A549 (cell line): Measurements from ENCODE around the gene MEGF9. TPM values are rescaled to one million over a fixed set of nuclear protein-coding genes. Genes with fewer than 3 reads are reported as not detected.

Experiments used
- ATAC-seq, 2 experiments: fragments of 200-7000 bp in 1 of 2; fragments of >200 bp in 1 of 2; cut with Nextera tagmentation in 1 of 2; cut with Tn5 transposase in 1 of 2; 3 replicates each; pipeline versions ENCODE4 v1.8.0 to v1.9.1; 2018 to 2020; ENCODE audit warnings: mild to moderate bottlenecking in 1 of 2, moderate library complexity in 1 of 2
- CTCF ChIA-PET: fragments of 300-600 bp; sonication (Branson Sonifier 250); formaldehyde crosslinking; extraction: SDS; loops from one replicate; lab custom pipeline; 2021; ENCODE audit warnings: antibody characterized with exemption, inconsistent platforms; lab: Yijun Ruan, JAX
- POLR2A ChIA-PET: fragments of 350-600 bp; formaldehyde crosslinking; extraction: SDS; loops from one replicate; lab custom pipeline; 2021; ENCODE audit warnings: antibody characterized with exemption, inconsistent platforms; lab: Yijun Ruan, JAX
- DNase-seq, 2 experiments: peaks; one replicate each; pipeline versions ENCODE4 v3.0.0 to v3.0.0-alpha.2; 2011 to 2016; ENCODE audit warnings: low read depth in 1 of 2, low spot score in 1 of 2
- FAIRE-seq: peaks from 2 replicates; lab custom pipeline; 2011; peaks lifted over from hg19 to GRCh38; lab: Jason Lieb, UNC
- H3K27ac ChIP-seq, 2 experiments: fragments of >200 bp; sonication (Bioruptor Twin); formaldehyde crosslinking; 3 replicates each; pipeline ENCODE4 v1.5.1; 2016 to 2017
- H3K4me1 ChIP-seq: fragments of >200 bp; sonication (Bioruptor Twin); formaldehyde crosslinking; 3 replicates; pipeline ENCODE4 v1.6.1; 2016
- H3K4me2 ChIP-seq: fragments of >200 bp; sonication (Bioruptor Twin); formaldehyde crosslinking; 3 replicates; pipeline ENCODE4 v1.6.1; 2016
- H3K4me3 ChIP-seq: fragments of >200 bp; sonication (Bioruptor Twin); formaldehyde crosslinking; 3 replicates; pipeline ENCODE4 v1.5.1; 2016
- H3K9me3 ChIP-seq: fragments of >200 bp; sonication (Bioruptor Twin); formaldehyde crosslinking; 3 replicates; pipeline ENCODE4 v1.6.1; 2016
- CBX2 ChIP-seq: fragments of 200-600 bp; sonication (generic); IDR thresholded peaks from 2 replicates; pipeline ENCODE4 v1.6.1; 2016; ENCODE audit warnings: low read depth, mild to moderate bottlenecking, borderline replicate concordance
- CBX8 ChIP-seq: fragments of 200-600 bp; sonication (generic); IDR thresholded peaks from 2 replicates; pipeline ENCODE4 v1.6.1; 2016
- EHF ChIP-seq: fragments of 250-450 bp; sonication (Bioruptor Pico); IDR thresholded peaks from 2 replicates; pipeline ENCODE4 v1.5.0; 2020; ENCODE audit warnings: mild to moderate bottlenecking
- EHMT2 ChIP-seq: fragments of 200-600 bp; sonication (generic); IDR thresholded peaks from 2 replicates; pipeline ENCODE4 v1.6.1; 2016; ENCODE audit warnings: antibody characterized with exemption, low read depth, mild to moderate bottlenecking, moderate library complexity
- FOSL2 ChIP-seq, 2 experiments: fragments of 450-650 bp in 1 of 2; fragments of >200 bp in 1 of 2; sonication (Bioruptor Twin) in 1 of 2; formaldehyde crosslinking; IDR thresholded peaks; 2 replicates each; pipeline versions ENCODE4 v1.5.0 to v1.6.1; 2016 to 2020; ENCODE audit warnings: mild to moderate bottlenecking in 1 of 2, moderate library complexity in 1 of 2
- GATA3 ChIP-seq: IDR thresholded peaks from 2 replicates; pipeline ENCODE4 v1.6.1; 2012; ENCODE audit warnings: borderline replicate concordance
- HDAC2 ChIP-seq: fragments of 200-600 bp; sonication (generic); IDR thresholded peaks from 2 replicates; pipeline ENCODE4 v1.6.1; 2016
- HOXA7 ChIP-seq: fragments of 250-450 bp; sonication (Bioruptor Pico); IDR thresholded peaks from 2 replicates; pipeline ENCODE4 v1.5.0; 2020; ENCODE audit warnings: mild to moderate bottlenecking, moderate library complexity
- HOXB13 ChIP-seq: fragments of 250-450 bp; sonication (Bioruptor Pico); IDR thresholded peaks from 2 replicates; pipeline ENCODE4 v1.5.0; 2020; ENCODE audit warnings: low read depth, mild to moderate bottlenecking, moderate library complexity
- JUNB ChIP-seq: fragments of >200 bp; sonication (Bioruptor Twin); formaldehyde crosslinking; IDR thresholded peaks from 2 replicates; pipeline ENCODE4 v1.6.1; 2016
- KDM5A ChIP-seq: fragments of 200-600 bp; sonication (generic); IDR thresholded peaks from 2 replicates; pipeline ENCODE4 v1.6.1; 2016; ENCODE audit warnings: antibody characterized with exemption, mild to moderate bottlenecking
- MAFK ChIP-seq: fragments of 450-650 bp; IDR thresholded peaks from 2 replicates; pipeline ENCODE4 v1.6.1; 2014; ENCODE audit not compliant: partially characterized antibody
- NFE2L2 ChIP-seq: fragments of 150-350 bp; conservative IDR thresholded peaks from 2 replicates; pipeline ENCODE4 v1.6.1; 2014; ENCODE audit warnings: low read length
- RAD21 ChIP-seq, 2 experiments: fragments of >200 bp in 1 of 2; sonication (Bioruptor Twin) in 1 of 2; formaldehyde crosslinking in 1 of 2; IDR thresholded peaks in 1 of 2; conservative IDR thresholded peaks in 1 of 2; 2 replicates in 1 of 2; 3 replicates in 1 of 2; pipeline ENCODE4 v1.6.1; 2012 to 2018; ENCODE audit warnings: inconsistent platforms in 1 of 2
- USF2 ChIP-seq: fragments of 450-650 bp; IDR thresholded peaks from 2 replicates; pipeline ENCODE4 v1.6.1; 2014; ENCODE audit warnings: antibody characterized with exemption
- ZC3H11A ChIP-seq: fragments of 450-650 bp; IDR thresholded peaks from 2 replicates; pipeline ENCODE4 v1.6.1; 2014; ENCODE audit warnings: antibody characterized with exemption, mild to moderate bottlenecking
- WGBS: methylation state at CpG from one replicate; pipeline ENCODE4 v1.1.6; 2017; ENCODE audit errors: missing lambda C conversion rate; 5-methylcytosine and 5-hydroxymethylcytosine counted together
- polyA plus RNA-seq, 4 experiments: library from polyadenylated mRNA; depleted of rRNA in 3 of 4; stranded (reverse); fragments of >200 nt; fragmentation: RNase III in 1 of 4; extraction: RNeasy Plus Mini Kit Qiagen cat#74134 plus additional on column Dnase treatment in 1 of 4; gene quantifications; 2 replicates in 3 of 4; 3 replicates in 1 of 4; pipeline ENCODE4 v1.2.3, GENCODE V29; 2011 to 2017
- TF ChIP-seq, protein P1 (sequence below): fragments of >200 bp; sonication (Bioruptor Twin); formaldehyde crosslinking; IDR thresholded peaks from 3 replicates; pipeline ENCODE4 v1.5.1; 2016
- TF ChIP-seq, protein P2 (sequence below): fragments of 150-350 bp; IDR thresholded peaks from 2 replicates; pipeline ENCODE4 v1.6.1; 2014; ENCODE audit warnings: low read depth, mild to moderate bottlenecking, low read length
- TF ChIP-seq, protein P3 (sequence below): fragments of >200 bp; sonication (Bioruptor Twin); formaldehyde crosslinking; IDR thresholded peaks from 2 replicates; pipeline ENCODE4 v1.6.1; 2016

The MEGF9 gene
- polyA plus RNA-seq, 2 of the 4 experiments (the other 2 are of a cell fraction): 25.7 to 33.4 TPM

DNA sequence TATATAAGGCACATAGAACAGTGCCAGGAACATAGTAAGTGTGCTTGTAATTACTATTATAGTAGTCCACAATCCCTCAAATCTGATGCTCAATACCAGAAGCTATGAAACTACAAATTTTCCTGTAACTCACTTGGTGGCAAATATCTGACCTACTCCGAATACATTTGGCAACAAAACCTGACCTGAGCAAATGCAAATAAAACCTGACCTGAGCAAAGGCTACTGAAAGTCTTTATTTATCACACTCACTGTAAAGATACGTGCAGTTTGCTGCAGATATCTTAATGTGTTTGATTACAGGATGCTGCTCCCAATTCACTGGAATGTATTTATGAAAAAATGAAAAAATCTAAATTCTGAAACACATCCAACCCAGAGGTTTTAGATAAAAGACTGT is 7.1 kb downstream of the MEGF9 start:
- H3K27ac ChIP-seq: peak overlapping the region; percentile 85
- no peaks in the 10 kb centered on the region for H3K9me3 ChIP-seq
- peaks cover 74% of the 10 kb centered on the region for H3K4me1 ChIP-seq
- H3K4me3 ChIP-seq: no peak overlapping the region
- peak overlapping the region; percentile 88 for H3K4me2 ChIP-seq
- no peak for FAIRE-seq
- ChIA-PET POLR2A (interaction anchor here (0.8 kb wide), 1 partner anchor 11 kb away, joined by 3 read pairs; no protein-coding TSS in a partner anchor), CTCF (interaction anchor here (1.2 to 4.8 kb wide), 4 partner anchors 10 to 93 kb away, joined by 3 to 19 read pairs (median 9); no protein-coding TSS in a partner anchor)
- ATAC-seq: no peak
- WGBS: 2% methylated on average over 2 of the region's 2 CpGs
- no peak for DNase-seq
- TF ChIP-seq, protein P1, sequence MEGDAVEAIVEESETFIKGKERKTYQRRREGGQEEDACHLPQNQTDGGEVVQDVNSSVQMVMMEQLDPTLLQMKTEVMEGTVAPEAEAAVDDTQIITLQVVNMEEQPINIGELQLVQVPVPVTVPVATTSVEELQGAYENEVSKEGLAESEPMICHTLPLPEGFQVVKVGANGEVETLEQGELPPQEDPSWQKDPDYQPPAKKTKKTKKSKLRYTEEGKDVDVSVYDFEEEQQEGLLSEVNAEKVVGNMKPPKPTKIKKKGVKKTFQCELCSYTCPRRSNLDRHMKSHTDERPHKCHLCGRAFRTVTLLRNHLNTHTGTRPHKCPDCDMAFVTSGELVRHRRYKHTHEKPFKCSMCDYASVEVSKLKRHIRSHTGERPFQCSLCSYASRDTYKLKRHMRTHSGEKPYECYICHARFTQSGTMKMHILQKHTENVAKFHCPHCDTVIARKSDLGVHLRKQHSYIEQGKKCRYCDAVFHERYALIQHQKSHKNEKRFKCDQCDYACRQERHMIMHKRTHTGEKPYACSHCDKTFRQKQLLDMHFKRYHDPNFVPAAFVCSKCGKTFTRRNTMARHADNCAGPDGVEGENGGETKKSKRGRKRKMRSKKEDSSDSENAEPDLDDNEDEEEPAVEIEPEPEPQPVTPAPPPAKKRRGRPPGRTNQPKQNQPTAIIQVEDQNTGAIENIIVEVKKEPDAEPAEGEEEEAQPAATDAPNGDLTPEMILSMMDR: no peak
- TF ChIP-seq HOXB13 (CRISPR knock-in tag): no peak
- TF ChIP-seq CBX8: no peak
- no peak for TF ChIP-seq MAFK
- no peak for TF ChIP-seq USF2
- no peak for TF ChIP-seq CBX2
- no peak for TF ChIP-seq HOXA7
- TF ChIP-seq, protein P2, sequence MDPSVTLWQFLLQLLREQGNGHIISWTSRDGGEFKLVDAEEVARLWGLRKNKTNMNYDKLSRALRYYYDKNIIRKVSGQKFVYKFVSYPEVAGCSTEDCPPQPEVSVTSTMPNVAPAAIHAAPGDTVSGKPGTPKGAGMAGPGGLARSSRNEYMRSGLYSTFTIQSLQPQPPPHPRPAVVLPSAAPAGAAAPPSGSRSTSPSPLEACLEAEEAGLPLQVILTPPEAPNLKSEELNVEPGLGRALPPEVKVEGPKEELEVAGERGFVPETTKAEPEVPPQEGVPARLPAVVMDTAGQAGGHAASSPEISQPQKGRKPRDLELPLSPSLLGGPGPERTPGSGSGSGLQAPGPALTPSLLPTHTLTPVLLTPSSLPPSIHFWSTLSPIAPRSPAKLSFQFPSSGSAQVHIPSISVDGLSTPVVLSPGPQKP: no peak
- TF ChIP-seq KDM5A: no peak
- TF ChIP-seq, all 56 proteins: peak for 0

DNA sequence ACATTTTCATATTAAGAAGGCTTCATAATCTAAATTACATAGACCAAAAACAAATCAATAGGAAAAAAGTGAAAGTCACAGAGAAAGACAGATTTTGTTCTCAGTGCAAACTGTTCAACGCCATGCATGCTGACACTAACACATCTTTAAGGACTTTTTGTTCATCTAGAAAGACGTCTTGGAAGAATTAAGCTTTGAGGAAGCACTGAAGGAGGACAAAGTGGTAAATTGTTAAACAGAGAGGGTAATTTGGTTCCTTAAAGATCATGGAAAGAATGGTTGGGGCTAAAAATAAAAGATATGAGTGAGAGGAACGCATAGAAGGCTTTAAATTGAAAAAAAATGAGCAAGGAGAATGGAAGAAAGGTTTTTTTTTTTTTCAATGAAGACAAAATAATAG is 9.1 kb downstream of the MEGF9 start:
- 16% methylated on average over 3 of the region's 3 CpGs for WGBS
- Histone ChIP-seq H3K9me3 (no peaks in the 10 kb centered on the region), H3K4me3 (no peak overlapping the region), H3K4me1 (peaks cover 91% of the 10 kb centered on the region), H3K27ac (peak overlapping the region; percentile 81 to 85), H3K4me2 (peak overlapping the region; percentile 88)
- no peak for FAIRE-seq
- no peak for ATAC-seq
- TF ChIP-seq RAD21 (conservative IDR thresholded peaks at IDR 0.05 in 1 of 2, IDR thresholded peaks at IDR 0.05 in 1 of 2): no peak
- no peak for TF ChIP-seq HDAC2
- TF ChIP-seq EHF (CRISPR knock-in tag): no peak
- TF ChIP-seq NFE2L2: no peak
- TF ChIP-seq, protein P1: no peak
- ChIA-PET CTCF (no interaction called here), POLR2A (no interaction called here)
- no peak for DNase-seq

GRCh38 chr9:120702075-120702474 is 12.2 kb downstream of the MEGF9 start:
- peak overlapping the region; percentile 53 for H3K4me2 ChIP-seq
- ChIA-PET POLR2A (interaction anchor here (0.8 to 2.7 kb wide), 2 partner anchors 12 to 91 kb away, joined by 3 to 11 read pairs; partner anchors contain the start of genes FBXW2 and MEGF9), CTCF (interaction anchor here (0.6 to 1.0 kb wide), 4 partner anchors 11 to 82 kb away, joined by 3 to 5 read pairs (median 4); no protein-coding TSS in a partner anchor)
- WGBS: 38% methylated on average over 1 of the region's 1 CpG
- TF ChIP-seq, protein P3, sequence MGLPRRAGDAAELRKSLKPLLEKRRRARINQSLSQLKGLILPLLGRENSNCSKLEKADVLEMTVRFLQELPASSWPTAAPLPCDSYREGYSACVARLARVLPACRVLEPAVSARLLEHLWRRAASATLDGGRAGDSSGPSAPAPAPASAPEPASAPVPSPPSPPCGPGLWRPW: no peak
- TF ChIP-seq EHMT2: no peak
- TF ChIP-seq GATA3: peak; percentile 74; the same call in 1 of the 2 replicates
- TF ChIP-seq FOSL2 (IDR thresholded peaks at IDR 0.05): no peak
- TF ChIP-seq FOSL2 (CRISPR knock-in tag; IDR thresholded peaks at IDR 0.05): peak; percentile 65
- TF ChIP-seq JUNB: 0 out of 2 replicates have a peak, but pooled peaks have one; percentile 26
- no peak for TF ChIP-seq ZC3H11A
- TF ChIP-seq MAFK: peak; percentile 35
- H3K9me3 ChIP-seq: no peaks in the 10 kb centered on the region
- ATAC-seq: peak in 1 of 2 experiments; percentile 60; a peak in 3 of 6 replicates
- peak overlapping the region; percentile 53 to 78 for H3K27ac ChIP-seq
- H3K4me1 ChIP-seq: peaks cover 94% of the 10 kb centered on the region
- FAIRE-seq: no peak
- no peak overlapping the region for H3K4me3 ChIP-seq
- peak in 1 of 2 experiments; percentile 39 for DNase-seq
